ENCODE results near the gene CNPY1. TPM values are rescaled to one million over a fixed set of nuclear protein-coding genes. Genes with fewer than 3 reads are reported as not detected.
"Not testable (repeated sequence)": the region's sequence is repeated elsewhere in the genome, so short reads cannot be mapped to it uniquely, and the experiment has no call there.

The CNPY1 gene
- total and polyA plus RNA-seq, 4 donors = not detected

DNA sequence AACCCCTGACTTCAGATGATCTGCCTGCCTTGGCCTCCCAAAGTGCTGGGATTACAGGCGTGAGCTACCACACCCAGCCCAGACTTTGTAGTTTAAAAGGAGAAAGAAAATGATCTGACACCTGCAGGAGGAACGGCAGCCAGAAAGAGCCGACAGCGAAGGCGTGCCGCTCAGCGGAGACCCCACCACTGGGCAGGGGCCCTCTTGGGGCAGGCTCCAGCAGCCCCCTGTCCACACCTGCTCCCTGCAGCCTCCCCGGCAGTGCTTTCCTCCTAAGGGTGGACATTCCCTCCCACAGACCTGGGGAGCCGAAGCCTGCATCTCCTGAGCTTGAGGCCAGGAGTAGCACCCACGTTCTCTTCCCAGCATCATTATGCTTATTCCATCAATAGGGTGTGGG, 19.2 kb upstream of the CNPY1 start:
- no peaks in the 10 kb centered on the region for H3K9me3 ChIP-seq (ENCODE audit: control insufficient read depth in 4 of 4, insufficient read depth in 3 of 4, low read length in 3 of 4)
- no peaks in the 10 kb centered on the region for H3K4me1 ChIP-seq (ENCODE audit: control insufficient read depth in 5 of 5, insufficient read depth in 5 of 5, low read length in 5 of 5)
- peaks cover 0 to 4% (median 3%) of the 10 kb centered on the region in 3 donors for H3K27me3 ChIP-seq (ENCODE audit: control insufficient read depth in 3 of 3, insufficient read depth in 3 of 3, low read length in 2 of 3)
- no peak overlapping the region for H3K9ac ChIP-seq (ENCODE audit: insufficient read depth in 1 of 2, low read length in 2 of 2)
- TF ChIP-seq, protein P1, sequence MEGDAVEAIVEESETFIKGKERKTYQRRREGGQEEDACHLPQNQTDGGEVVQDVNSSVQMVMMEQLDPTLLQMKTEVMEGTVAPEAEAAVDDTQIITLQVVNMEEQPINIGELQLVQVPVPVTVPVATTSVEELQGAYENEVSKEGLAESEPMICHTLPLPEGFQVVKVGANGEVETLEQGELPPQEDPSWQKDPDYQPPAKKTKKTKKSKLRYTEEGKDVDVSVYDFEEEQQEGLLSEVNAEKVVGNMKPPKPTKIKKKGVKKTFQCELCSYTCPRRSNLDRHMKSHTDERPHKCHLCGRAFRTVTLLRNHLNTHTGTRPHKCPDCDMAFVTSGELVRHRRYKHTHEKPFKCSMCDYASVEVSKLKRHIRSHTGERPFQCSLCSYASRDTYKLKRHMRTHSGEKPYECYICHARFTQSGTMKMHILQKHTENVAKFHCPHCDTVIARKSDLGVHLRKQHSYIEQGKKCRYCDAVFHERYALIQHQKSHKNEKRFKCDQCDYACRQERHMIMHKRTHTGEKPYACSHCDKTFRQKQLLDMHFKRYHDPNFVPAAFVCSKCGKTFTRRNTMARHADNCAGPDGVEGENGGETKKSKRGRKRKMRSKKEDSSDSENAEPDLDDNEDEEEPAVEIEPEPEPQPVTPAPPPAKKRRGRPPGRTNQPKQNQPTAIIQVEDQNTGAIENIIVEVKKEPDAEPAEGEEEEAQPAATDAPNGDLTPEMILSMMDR (IDR thresholded peaks at IDR 0.05; ENCODE audit: control extremely low read depth, extremely low read depth) = no peak
- no peak overlapping the region for H3K4me3 ChIP-seq
- WGBS, 2 donors = 88 to 92% methylated on average over 10 of the region's 10 CpGs
- H3K27ac ChIP-seq (ENCODE audit: low read depth in 1 of 2, low read length in 1 of 2) = no peak overlapping the region
- H3K36me3 ChIP-seq (ENCODE audit: control insufficient read depth in 4 of 4, insufficient read depth in 4 of 4, low read length in 4 of 4) = no peaks in the 10 kb centered on the region
- ATAC-seq (ENCODE audit: insufficient read depth, low FRiP score) (no peak), DNase-seq (no peak)

DNA sequence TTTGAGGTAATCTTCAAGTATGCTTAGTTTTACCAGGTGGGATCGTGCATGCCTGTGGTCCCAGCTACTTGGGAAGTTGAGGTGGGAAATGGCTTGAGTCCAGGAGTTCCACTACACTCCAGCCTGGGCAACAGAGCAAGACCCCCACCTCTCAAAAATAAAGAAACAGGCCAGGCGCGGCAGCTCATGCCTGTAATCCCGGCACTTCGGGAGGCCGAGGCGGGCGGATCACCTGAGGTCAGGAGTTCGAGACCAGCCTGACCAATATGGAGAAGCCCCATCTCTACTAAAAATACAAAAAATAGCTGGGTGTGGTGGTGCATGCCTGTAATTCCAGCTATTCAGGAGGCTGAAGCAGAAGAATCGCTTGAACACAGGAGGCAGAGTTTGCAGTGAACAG, 16.6 kb upstream of the CNPY1 start:
- H3K27me3 ChIP-seq (ENCODE audit: control insufficient read depth in 3 of 3, insufficient read depth in 3 of 3, low read length in 2 of 3); H3K27ac ChIP-seq (ENCODE audit: low read depth in 1 of 2, low read length in 1 of 2); H3K9me3 ChIP-seq (ENCODE audit: control insufficient read depth in 4 of 4, insufficient read depth in 3 of 4, low read length in 3 of 4); DNase-seq; H3K9ac ChIP-seq (ENCODE audit: insufficient read depth in 1 of 2, low read length in 2 of 2); H3K4me3 ChIP-seq; H3K36me3 ChIP-seq (ENCODE audit: control insufficient read depth in 4 of 4, insufficient read depth in 4 of 4, low read length in 4 of 4); ATAC-seq (ENCODE audit: insufficient read depth, low FRiP score); H3K4me1 ChIP-seq (ENCODE audit: control insufficient read depth in 5 of 5, insufficient read depth in 5 of 5, low read length in 5 of 5): not testable (repeated sequence)
- WGBS, 2 donors = 94 to 97% methylated on average over 9 to 10 of the region's 10 CpGs

DNA sequence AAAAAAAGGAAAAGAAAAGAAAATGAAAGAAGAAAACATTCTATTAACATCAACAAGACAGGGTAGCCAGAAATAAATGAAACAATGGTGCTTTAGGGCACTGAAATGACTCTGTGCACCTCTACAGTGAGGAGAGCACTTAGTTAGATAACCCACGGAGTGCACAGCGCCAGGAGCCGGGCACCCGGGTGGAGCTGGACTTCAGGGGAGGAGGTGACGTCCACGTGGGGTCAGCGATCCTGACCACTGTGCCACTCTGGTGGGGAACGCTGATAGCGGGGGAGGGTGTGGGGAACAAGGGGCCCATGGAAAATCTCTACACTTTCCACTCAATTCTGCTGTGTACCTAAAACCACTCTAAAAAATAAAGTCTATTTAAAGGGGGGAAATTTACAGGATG, 15.7 kb upstream of the CNPY1 start:
- no peak overlapping the region for H3K4me3 ChIP-seq
- peaks cover 3 to 10% (median 3%) of the 10 kb centered on the region in 3 donors for H3K27me3 ChIP-seq (ENCODE audit: control insufficient read depth in 3 of 3, insufficient read depth in 3 of 3, low read length in 2 of 3)
- no peaks in the 10 kb centered on the region for H3K4me1 ChIP-seq (ENCODE audit: control insufficient read depth in 5 of 5, insufficient read depth in 5 of 5, low read length in 5 of 5)
- TF ChIP-seq, protein P1 (IDR thresholded peaks at IDR 0.05; ENCODE audit: control extremely low read depth, extremely low read depth) = no peak
- 73 to 81% methylated on average over 9 of the region's 9 CpGs for WGBS, 2 donors
- H3K27ac ChIP-seq (ENCODE audit: low read depth in 1 of 2, low read length in 1 of 2) = no peak overlapping the region
- no peak for DNase-seq
- no peaks in the 10 kb centered on the region for H3K9me3 ChIP-seq (ENCODE audit: control insufficient read depth in 4 of 4, insufficient read depth in 3 of 4, low read length in 3 of 4)
- H3K36me3 ChIP-seq (ENCODE audit: control insufficient read depth in 4 of 4, insufficient read depth in 4 of 4, low read length in 4 of 4) = no peaks in the 10 kb centered on the region
- no peak for ATAC-seq (ENCODE audit: insufficient read depth, low FRiP score)
- no peak overlapping the region for H3K9ac ChIP-seq (ENCODE audit: insufficient read depth in 1 of 2, low read length in 2 of 2)

- DNase-seq (no peak), ATAC-seq (ENCODE audit: insufficient read depth, low FRiP score) (no peak)
- Histone ChIP-seq H3K27me3 (ENCODE audit: control insufficient read depth in 3 of 3, insufficient read depth in 3 of 3, low read length in 2 of 3) (peaks cover 3 to 10% (median 3%) of the 10 kb centered on the region in 3 donors), H3K9me3 (ENCODE audit: control insufficient read depth in 4 of 4, insufficient read depth in 3 of 4, low read length in 3 of 4) (no peaks in the 10 kb centered on the region), H3K9ac (ENCODE audit: insufficient read depth in 1 of 2, low read length in 2 of 2) (no peak overlapping the region), H3K36me3 (ENCODE audit: control insufficient read depth in 4 of 4, insufficient read depth in 4 of 4, low read length in 4 of 4) (no peaks in the 10 kb centered on the region), H3K27ac (ENCODE audit: low read depth in 1 of 2, low read length in 1 of 2) (no peak overlapping the region), H3K4me1 (ENCODE audit: control insufficient read depth in 5 of 5, insufficient read depth in 5 of 5, low read length in 5 of 5) (no peaks in the 10 kb centered on the region), H3K4me3 (no peak overlapping the region)
- TF ChIP-seq, protein P1 (IDR thresholded peaks at IDR 0.05; ENCODE audit: control extremely low read depth, extremely low read depth) = no peak
- 81 to 85% methylated on average over 18 of the region's 18 CpGs for WGBS, 2 donors
Measured at GRCh38 chr7:155560982-155561686, 14.8 kb upstream of the CNPY1 start.
